ENCODE results near the gene MCTP1. TPM values are rescaled to one million over a fixed set of nuclear protein-coding genes. Genes with fewer than 3 reads are reported as not detected.
A peak's percentile ranks its signal among the peaks of the same experiment; 100 is the strongest.

The MCTP1 gene
- total RNA-seq, 4 donors from 2014 or later, result 3.3 to 31.4 (median 13.4) TPM

GRCh38 chr5:95076395-95077185, 208.3 kb downstream of the MCTP1 start:
- TF ChIP-seq POLR2AphosphoS5 (IDR thresholded peaks at IDR 0.05), result no peak
- TF ChIP-seq, protein P1, sequence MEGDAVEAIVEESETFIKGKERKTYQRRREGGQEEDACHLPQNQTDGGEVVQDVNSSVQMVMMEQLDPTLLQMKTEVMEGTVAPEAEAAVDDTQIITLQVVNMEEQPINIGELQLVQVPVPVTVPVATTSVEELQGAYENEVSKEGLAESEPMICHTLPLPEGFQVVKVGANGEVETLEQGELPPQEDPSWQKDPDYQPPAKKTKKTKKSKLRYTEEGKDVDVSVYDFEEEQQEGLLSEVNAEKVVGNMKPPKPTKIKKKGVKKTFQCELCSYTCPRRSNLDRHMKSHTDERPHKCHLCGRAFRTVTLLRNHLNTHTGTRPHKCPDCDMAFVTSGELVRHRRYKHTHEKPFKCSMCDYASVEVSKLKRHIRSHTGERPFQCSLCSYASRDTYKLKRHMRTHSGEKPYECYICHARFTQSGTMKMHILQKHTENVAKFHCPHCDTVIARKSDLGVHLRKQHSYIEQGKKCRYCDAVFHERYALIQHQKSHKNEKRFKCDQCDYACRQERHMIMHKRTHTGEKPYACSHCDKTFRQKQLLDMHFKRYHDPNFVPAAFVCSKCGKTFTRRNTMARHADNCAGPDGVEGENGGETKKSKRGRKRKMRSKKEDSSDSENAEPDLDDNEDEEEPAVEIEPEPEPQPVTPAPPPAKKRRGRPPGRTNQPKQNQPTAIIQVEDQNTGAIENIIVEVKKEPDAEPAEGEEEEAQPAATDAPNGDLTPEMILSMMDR (IDR thresholded peaks at IDR 0.05), result no peak
- TF ChIP-seq EP300 (IDR thresholded peaks at IDR 0.05; ENCODE audit: low read depth), result no peak
- no peak for TF ChIP-seq POLR2A (IDR thresholded peaks at IDR 0.05)
- Histone ChIP-seq H3K9me3 (no peaks in the 10 kb centered on the region), H3K36me3 (no peaks in the 10 kb centered on the region), H3K4me3 (no peak overlapping the region), H3K4me1 (no peaks in the 10 kb centered on the region), H3K27ac (peak overlapping the region in 1 of 4 donors; percentile 32), H3K27me3 (no peaks in the 10 kb centered on the region)
- intact Hi-C loops (cut with DNase I; ENCODE audit: low total_unique reads) (no loop called here), in situ Hi-C loops (cut with MboI; ENCODE audit: low pct_ligation_motif_present in 1 of 4, low pct_unique_long_range_greater_than_20kb in 1 of 4, low sequenced_read_pairs in 3 of 4) (no loop called here)
- DNase-seq, result no peak
- WGBS, 2 donors (ENCODE audit: low coverage in 1 of 2), result 62 to 74% methylated on average over 8 of the region's 8 CpGs

GRCh38 chr5:95075111-95075510, 209.8 kb downstream of the MCTP1 start:
- Histone ChIP-seq H3K36me3 (no peaks in the 10 kb centered on the region), H3K4me3 (no peak overlapping the region), H3K27me3 (no peaks in the 10 kb centered on the region), H3K9me3 (no peaks in the 10 kb centered on the region), H3K4me1 (no peaks in the 10 kb centered on the region), H3K27ac (no peak overlapping the region)
- in situ Hi-C loops (cut with MboI; ENCODE audit: low pct_ligation_motif_present in 1 of 4, low pct_unique_long_range_greater_than_20kb in 1 of 4, low sequenced_read_pairs in 3 of 4) (no loop called here), intact Hi-C loops (cut with DNase I; ENCODE audit: low total_unique reads) (no loop called here)
- no peak for TF ChIP-seq POLR2AphosphoS5 (IDR thresholded peaks at IDR 0.05)
- TF ChIP-seq EP300 (IDR thresholded peaks at IDR 0.05; ENCODE audit: low read depth), result no peak
- TF ChIP-seq, protein P1 (IDR thresholded peaks at IDR 0.05), result no peak
- TF ChIP-seq POLR2A (IDR thresholded peaks at IDR 0.05), result no peak
- 75 to 78% methylated on average over 1 of the region's 1 CpG for WGBS, 2 donors (ENCODE audit: low coverage in 1 of 2)
- DNase-seq, result no peak

DNA sequence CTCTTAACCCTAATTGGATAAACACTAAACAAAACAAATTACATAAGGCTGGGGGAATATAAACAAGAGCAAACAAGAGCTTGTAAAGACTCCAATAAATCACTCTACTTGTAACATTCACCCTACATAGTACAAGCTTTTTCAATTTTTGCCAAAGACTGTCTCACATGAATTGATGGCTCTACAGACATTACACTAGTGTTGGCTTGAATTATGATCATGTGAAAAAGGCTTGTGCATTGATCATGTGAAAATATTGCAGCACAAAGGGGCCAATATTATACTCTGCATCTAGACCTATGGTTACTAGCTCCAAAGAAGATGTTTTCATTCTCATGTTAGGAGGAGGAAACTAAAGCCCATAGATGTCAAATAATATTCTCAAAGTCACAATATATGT, 212.6 kb downstream of the MCTP1 start:
- Histone ChIP-seq H3K27ac (no peak overlapping the region), H3K9me3 (no peaks in the 10 kb centered on the region), H3K27me3 (no peaks in the 10 kb centered on the region), H3K36me3 (no peaks in the 10 kb centered on the region), H3K4me1 (no peaks in the 10 kb centered on the region), H3K4me3 (no peak overlapping the region)
- intact Hi-C loops (cut with DNase I; ENCODE audit: low total_unique reads), result no loop called here
- TF ChIP-seq POLR2AphosphoS5 (IDR thresholded peaks at IDR 0.05) (no peak), EP300 (IDR thresholded peaks at IDR 0.05; ENCODE audit: low read depth) (no peak), POLR2A (IDR thresholded peaks at IDR 0.05) (no peak)
- TF ChIP-seq, protein P1 (IDR thresholded peaks at IDR 0.05), result no peak
- in situ Hi-C loops (cut with MboI; ENCODE audit: low pct_ligation_motif_present in 1 of 4, low pct_unique_long_range_greater_than_20kb in 1 of 4, low sequenced_read_pairs in 3 of 4), result no loop called here
- no peak for DNase-seq

DNA sequence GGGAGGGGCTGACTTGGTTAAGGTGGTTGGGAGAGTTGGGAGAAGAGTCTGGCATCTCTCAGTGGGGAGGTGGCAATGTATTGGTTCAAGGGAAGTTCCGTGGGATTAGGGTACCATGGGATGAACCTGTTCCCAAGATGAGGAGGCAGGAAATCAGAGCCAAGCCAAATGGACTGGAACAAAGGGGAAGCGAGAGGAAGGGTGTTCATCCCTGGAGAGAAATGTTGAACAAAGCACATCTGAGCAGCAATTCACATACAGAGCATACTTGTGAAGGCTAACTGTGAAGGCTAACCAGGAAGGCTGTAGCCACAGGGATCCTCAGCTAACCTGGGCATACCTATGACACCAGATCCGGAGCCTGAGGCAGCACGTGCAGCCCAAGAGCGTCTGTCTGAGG, 214.0 kb downstream of the MCTP1 start:
- Histone ChIP-seq H3K4me1 (no peaks in the 10 kb centered on the region), H3K4me3 (no peak overlapping the region), H3K9me3 (no peaks in the 10 kb centered on the region), H3K36me3 (no peaks in the 10 kb centered on the region), H3K27me3 (no peaks in the 10 kb centered on the region), H3K27ac (no peak overlapping the region)
- no peak for DNase-seq
- WGBS, 2 donors (ENCODE audit: low coverage in 1 of 2), result 84% methylated on average over 5 of the region's 5 CpGs; no CpG with 5 or more reads in 1 of the 2 donors
- in situ Hi-C loops (cut with MboI; ENCODE audit: low pct_ligation_motif_present in 1 of 4, low pct_unique_long_range_greater_than_20kb in 1 of 4, low sequenced_read_pairs in 3 of 4) (no loop called here), intact Hi-C loops (cut with DNase I; ENCODE audit: low total_unique reads) (no loop called here)
- TF ChIP-seq EP300 (IDR thresholded peaks at IDR 0.05; ENCODE audit: low read depth) (no peak), POLR2AphosphoS5 (IDR thresholded peaks at IDR 0.05) (no peak), POLR2A (IDR thresholded peaks at IDR 0.05) (no peak)
- TF ChIP-seq, protein P1 (IDR thresholded peaks at IDR 0.05), result no peak

All from transverse colon (tissue), 4 donors.